CD14-positive monocyte (primary cell): Measurements from ENCODE around the gene TMX3. TPM values are rescaled to one million over a fixed set of nuclear protein-coding genes. Genes with fewer than 3 reads are reported as not detected.

Experiments
- DNase-seq, 3 donors: peaks; one replicate each; pipeline ENCODE4 v3.0.0-alpha.2; 2011 to 2022
- H2AFZ ChIP-seq: 2 replicates; pipeline ENCODE4 v1.6.0; 2012; ENCODE audit warnings: mild to moderate bottlenecking, low read depth, low read length, inconsistent platforms; ENCODE audit not compliant: insufficient read depth, poor library complexity, severe bottlenecking
- H3K27ac ChIP-seq, 2 donors: 1 replicate in 1 of 2; 2 replicates in 1 of 2; pipeline ENCODE4 v1.5.1; 2012 to 2013; ENCODE audit warnings: low read length in 2 of 2, control low read depth in 1 of 2, inconsistent platforms in 1 of 2, low read depth in 1 of 2, mild to moderate bottlenecking in 1 of 2
- H3K27me3 ChIP-seq, 2 donors: one replicate each; pipeline versions ENCODE4 v1.6.0 to v1.6.1; 2011 to 2013; ENCODE audit warnings: low read length in 2 of 2; ENCODE audit not compliant: control insufficient read depth in 2 of 2, insufficient read depth in 2 of 2
- H3K36me3 ChIP-seq, 2 donors: replicated peaks in 1 of 2; 1 replicate in 1 of 2; 2 replicates in 1 of 2; pipeline versions ENCODE4 v1.5.1 to v1.6.1; 2012 to 2013; ENCODE audit warnings: low read length in 2 of 2, control low read depth in 1 of 2, inconsistent platforms in 1 of 2, mild to moderate bottlenecking in 1 of 2; ENCODE audit not compliant: insufficient read depth in 2 of 2, control insufficient read depth in 1 of 2
- H3K4me1 ChIP-seq, 2 donors: 1 replicate in 1 of 2; 2 replicates in 1 of 2; pipeline versions ENCODE4 v1.5.1 to v1.6.1; 2012 to 2013; ENCODE audit warnings: low read length in 2 of 2, control low read depth in 1 of 2, inconsistent platforms in 1 of 2, mild to moderate bottlenecking in 1 of 2, moderate library complexity in 1 of 2; ENCODE audit not compliant: insufficient read depth in 2 of 2, control insufficient read depth in 1 of 2
- H3K4me2 ChIP-seq: replicated peaks from 2 replicates; pipeline ENCODE3; 2012; ENCODE audit warnings: low read length, moderate library complexity, mild to moderate bottlenecking; ENCODE audit not compliant: poor library complexity, severe bottlenecking; ENCODE audit errors: extremely low read depth
- H3K4me3 ChIP-seq, 3 experiments: fragments of 200-600 bp in 1 of 3; sonication (generic) in 1 of 3; replicated peaks in 1 of 3; 1 replicate in 2 of 3; 2 replicates in 1 of 3; pipeline ENCODE4 v1.5.1; 2011 to 2013; ENCODE audit warnings: low read length in 3 of 3, mild to moderate bottlenecking in 3 of 3, control low read depth in 2 of 3, low read depth in 2 of 3, inconsistent platforms in 1 of 3, moderate library complexity in 1 of 3
- H3K79me2 ChIP-seq: 2 replicates; pipeline ENCODE4 v1.6.0; 2012; ENCODE audit warnings: mild to moderate bottlenecking, control low read depth, inconsistent platforms, low read length, moderate library complexity; ENCODE audit not compliant: insufficient read depth
- H3K9ac ChIP-seq: 2 replicates; pipeline ENCODE4 v1.6.0; 2017; ENCODE audit warnings: low read length, mild to moderate bottlenecking; ENCODE audit not compliant: insufficient read depth, poor library complexity, severe bottlenecking
- H3K9me3 ChIP-seq, 2 donors: replicated peaks in 1 of 2; 1 replicate in 1 of 2; 2 replicates in 1 of 2; pipeline versions ENCODE4 v1.5.1 to v1.6.1; 2012 to 2013; ENCODE audit warnings: low read length in 2 of 2, control low read depth in 1 of 2; ENCODE audit not compliant: control insufficient read depth in 1 of 2, insufficient read depth in 1 of 2
- H4K20me1 ChIP-seq: 2 replicates; pipeline ENCODE4 v1.6.0; 2012; ENCODE audit warnings: mild to moderate bottlenecking, low read length, control low read depth, moderate library complexity; ENCODE audit not compliant: insufficient read depth
- H3K27ac Mint-ChIP-seq, 7 donors: one replicate each; pipeline ENCODE4 v1.8.0; 2020; ENCODE audit warnings: mild to moderate bottlenecking in 7 of 7, mixed read lengths in 7 of 7, moderate library complexity in 6 of 7, inconsistent platforms in 2 of 7
- H3K27me3 Mint-ChIP-seq, 3 donors: one replicate each; pipeline ENCODE4 v1.8.0; 2021 to 2022; ENCODE audit warnings: low read depth in 3 of 3, mild to moderate bottlenecking in 3 of 3, mixed read lengths in 3 of 3, moderate library complexity in 3 of 3, inconsistent platforms in 1 of 3
- H3K36me3 Mint-ChIP-seq, 2 donors: one replicate each; pipeline ENCODE4 v1.8.0; 2020; ENCODE audit warnings: mixed read lengths in 2 of 2, inconsistent platforms in 1 of 2, mild to moderate bottlenecking in 1 of 2
- H3K4me1 Mint-ChIP-seq: one replicate; pipeline ENCODE4 v1.8.0; 2020; ENCODE audit warnings: mild to moderate bottlenecking, mixed read lengths
- H3K4me3 Mint-ChIP-seq, 2 donors: one replicate each; pipeline ENCODE4 v1.8.0; 2020; ENCODE audit warnings: mild to moderate bottlenecking in 2 of 2, mixed read lengths in 2 of 2, moderate library complexity in 1 of 2
- H3K9me3 Mint-ChIP-seq, 7 donors: one replicate each; pipeline ENCODE4 v1.8.0; 2020 to 2022; ENCODE audit warnings: mixed read lengths in 7 of 7, mild to moderate bottlenecking in 6 of 7, moderate library complexity in 6 of 7, inconsistent platforms in 2 of 7
- CTCF ChIP-seq: fragments of 200-600 bp; IDR thresholded peaks from one replicate; pipeline ENCODE4 v1.8.0; 2022; ENCODE audit warnings: antibody characterized with exemption, mild to moderate bottlenecking
- WGBS: methylation state at CpG from one replicate; pipeline ENCODE4 v1.1.5; 2013; ENCODE audit warnings: missing lambda C conversion rate; ENCODE audit not compliant: insufficient coverage; 5-methylcytosine and 5-hydroxymethylcytosine counted together
- intact Hi-C, 2 donors: fragments of 100-400 bp; cut with micrococcal nuclease; formaldehyde crosslinking; loops; one replicate each; pipeline versions ENCODE4 v1.15.0 to v1.15.1; 2023
- polyA plus RNA-seq, 3 donors: library from polyadenylated mRNA; depleted of rRNA in 1 of 3; unstranded in 2 of 3; stranded (reverse) in 1 of 3; fragments of 300-500 nt in 2 of 3; fragments of >200 nt in 1 of 3; fragmentation: Illumina TruSeq in 2 of 3; gene quantifications; 1 replicate in 2 of 3; 2 replicates in 1 of 3; pipeline ENCODE4 v1.2.3, GENCODE V29; 2012 to 2021

Gene TMX3
- polyA plus RNA-seq, 3 donors, result 13.7 to 37.7 (median 16.5) TPM

GRCh38 chr18:68676913-68677312, 38.0 kb downstream of the TMX3 start:
- no peaks in the 10 kb centered on the region for H3K79me2 ChIP-seq
- H3K27me3 Mint-ChIP-seq, result no peaks in the 10 kb centered on the region
- no peak overlapping the region for H3K4me2 ChIP-seq
- no peaks in the 10 kb centered on the region for H4K20me1 ChIP-seq
- peaks cover 62 to 76% of the 10 kb centered on the region in 2 donors for H3K36me3 ChIP-seq
- H3K36me3 Mint-ChIP-seq, result peaks cover 53% of the 10 kb centered on the region in 2 donors
- TF ChIP-seq CTCF, result no peak
- no peak overlapping the region for H3K9ac ChIP-seq
- no peak overlapping the region for H3K4me3 Mint-ChIP-seq
- peaks cover 6 to 7% of the 10 kb centered on the region in 2 donors for H3K4me1 ChIP-seq
- no peaks in the 10 kb centered on the region for H3K27me3 ChIP-seq
- H3K9me3 Mint-ChIP-seq, result no peaks in the 10 kb centered on the region
- no peak overlapping the region for H3K4me3 ChIP-seq
- WGBS, result no CpG with 5 or more reads among the region's 2 CpGs
- DNase-seq, result no peak
- H3K4me1 Mint-ChIP-seq, result peaks cover 6% of the 10 kb centered on the region
- no peak overlapping the region for H3K27ac ChIP-seq
- intact Hi-C loops, result no loop called here
- no peak overlapping the region for H3K27ac Mint-ChIP-seq
- H2AFZ ChIP-seq, result no peak overlapping the region
- H3K9me3 ChIP-seq, result no peaks in the 10 kb centered on the region

GRCh38 chr18:68667121-68667520, 47.8 kb downstream of the TMX3 start:
- Mint-ChIP-seq H3K27ac (no peak overlapping the region), H3K36me3 (no peaks in the 10 kb centered on the region), H3K9me3 (peaks cover 0 to 6% (median 2%) of the 10 kb centered on the region in 7 donors), H3K4me1 (peaks cover 4% of the 10 kb centered on the region), H3K4me3 (no peak overlapping the region), H3K27me3 (peaks cover 0 to 2% (median 0%) of the 10 kb centered on the region in 3 donors)
- Histone ChIP-seq H3K9ac (no peak overlapping the region), H3K27ac (no peak overlapping the region), H3K4me2 (no peak overlapping the region), H3K9me3 (no peaks in the 10 kb centered on the region), H4K20me1 (no peaks in the 10 kb centered on the region), H2AFZ (no peak overlapping the region), H3K36me3 (no peaks in the 10 kb centered on the region), H3K4me3 (no peak overlapping the region), H3K79me2 (no peaks in the 10 kb centered on the region), H3K27me3 (no peaks in the 10 kb centered on the region), H3K4me1 (peaks cover 0 to 6% of the 10 kb centered on the region in 2 donors)
- 100% methylated on average over 1 of the region's 5 CpGs for WGBS
- TF ChIP-seq CTCF, result no peak
- DNase-seq, result no peak
- intact Hi-C loops, result loop anchor here in 1 of 2 donors (10.0 kb wide), 1 partner anchor 1452 kb away; no protein-coding TSS in a partner anchor
